Fibroblast of lung (primary cell): ENCODE results near the gene CRACR2B. TPM values are rescaled to one million over a fixed set of nuclear protein-coding genes. Genes with fewer than 3 reads are reported as not detected.

Experiments
- DNase-seq, 2 donors: peaks; one replicate each; pipeline versions ENCODE4 v3.0.0 to v3.0.0-alpha.2; 2010; ENCODE audit warnings: low read depth in 2 of 2
- H2AFZ ChIP-seq: 2 replicates; pipeline ENCODE4 v1.5.1; 2012; ENCODE audit warnings: low read length, control low read depth, inconsistent platforms
- H3K27ac ChIP-seq: 2 replicates; pipeline ENCODE4 v1.5.1; 2011; ENCODE audit warnings: low read length, control low read depth; ENCODE audit not compliant: insufficient read depth
- H3K27me3 ChIP-seq: 2 replicates; pipeline ENCODE4 v1.5.1; 2011; ENCODE audit warnings: mild to moderate bottlenecking, low read length; ENCODE audit not compliant: control insufficient read depth, insufficient read depth
- H3K36me3 ChIP-seq: 2 replicates; pipeline ENCODE4 v1.5.1; 2011; ENCODE audit warnings: low read length; ENCODE audit not compliant: control insufficient read depth, insufficient read depth
- H3K4me1 ChIP-seq: 2 replicates; pipeline ENCODE4 v1.5.1; 2011; ENCODE audit warnings: low read length; ENCODE audit not compliant: control insufficient read depth, insufficient read depth; ENCODE audit errors: extremely low read depth
- H3K4me2 ChIP-seq: 2 replicates; pipeline ENCODE4 v1.5.1; 2011; ENCODE audit warnings: low read length, control low read depth; ENCODE audit not compliant: insufficient read depth; ENCODE audit errors: extremely low read depth
- H3K4me3 ChIP-seq, 4 experiments: fragments of 200-600 bp in 1 of 4; sonication (generic) in 1 of 4; replicated peaks in 1 of 4; 2 replicates each; pipeline ENCODE4 v1.5.1; 2011 to 2016; ENCODE audit warnings: low read length in 4 of 4, low read depth in 3 of 4, mild to moderate bottlenecking in 3 of 4, control low read depth in 2 of 4, inconsistent platforms in 1 of 4, mixed read lengths in 1 of 4; ENCODE audit not compliant: insufficient read depth in 1 of 4; ENCODE audit errors: control extremely low read depth in 1 of 4
- H3K79me2 ChIP-seq: 2 replicates; pipeline ENCODE4 v1.5.1; 2012; ENCODE audit warnings: mild to moderate bottlenecking, low read length, inconsistent platforms; ENCODE audit not compliant: control insufficient read depth, insufficient read depth
- H3K9ac ChIP-seq: 2 replicates; pipeline ENCODE4 v1.5.1; 2011; ENCODE audit warnings: mild to moderate bottlenecking, low read length, control low read depth; ENCODE audit not compliant: insufficient read depth
- H3K9me3 ChIP-seq: 2 replicates; pipeline ENCODE4 v1.5.1; 2012; ENCODE audit warnings: low read depth, low read length; ENCODE audit not compliant: control insufficient read depth, insufficient read depth
- H4K20me1 ChIP-seq: 2 replicates; pipeline ENCODE4 v1.5.1; 2011; ENCODE audit warnings: low read length; ENCODE audit not compliant: control insufficient read depth, insufficient read depth; ENCODE audit errors: extremely low read depth
- CTCF ChIP-seq, 2 donors: IDR thresholded peaks in 1 of 2; conservative IDR thresholded peaks in 1 of 2; 1 replicate in 1 of 2; 2 replicates in 1 of 2; pipeline ENCODE4 v1.5.1; 2011 to 2012; ENCODE audit warnings: low read length in 2 of 2, control low read depth in 1 of 2, inconsistent platforms in 1 of 2, low read depth in 1 of 2, mild to moderate bottlenecking in 1 of 2
- EZH2 ChIP-seq: IDR thresholded peaks from 2 replicates; pipeline ENCODE4 v1.5.1; 2012; ENCODE audit warnings: low read length, control low read depth, mild to moderate bottlenecking; ENCODE audit errors: missing control alignments
- polyA plus RNA-seq, 2 donors: library from polyadenylated mRNA; depleted of rRNA in 1 of 2; stranded (reverse) in 1 of 2; unstranded in 1 of 2; fragments of >200 nt; gene quantifications; 2 replicates each; pipeline ENCODE4 v1.2.1, GENCODE V29; 2011 to 2012; ENCODE audit warnings: missing spikeins in 1 of 2
- total RNA-seq: library from RNA; depleted of rRNA; stranded (reverse); fragments of >200 nt; gene quantifications from 2 replicates; pipeline ENCODE4 v1.2.1, GENCODE V29; 2014

Gene CRACR2B
- total and polyA plus RNA-seq, 2 donors (not counting 1 experiment from before 2014, with no cell fraction given): 0.11 to 0.66 TPM

DNA sequence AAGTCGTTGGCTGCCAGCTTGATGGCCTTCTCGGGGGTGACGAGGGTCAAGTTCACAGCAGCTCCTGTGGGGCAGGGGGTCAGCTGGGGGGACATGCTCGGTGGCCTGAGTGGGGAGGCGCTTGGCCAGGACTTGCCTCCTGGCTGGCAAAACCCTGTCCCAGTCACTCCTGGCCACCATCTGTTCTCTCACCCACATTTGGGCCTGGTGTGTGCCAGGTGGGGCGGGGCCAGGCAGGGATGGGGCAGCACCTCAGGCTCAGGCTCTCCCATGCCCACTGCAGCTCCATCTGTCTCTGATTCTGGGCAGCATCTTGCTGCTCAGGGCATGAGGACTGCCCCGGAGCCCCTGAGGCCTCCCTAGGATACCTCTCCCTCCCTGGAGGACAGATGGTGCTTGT is 34.2 kb upstream of the CRACR2B start:
- peaks cover 13% of the 10 kb centered on the region for H3K36me3 ChIP-seq
- H3K79me2 ChIP-seq: peaks cover 17% of the 10 kb centered on the region
- H3K4me2 ChIP-seq: no peak overlapping the region
- no peaks in the 10 kb centered on the region for H4K20me1 ChIP-seq
- no peak overlapping the region for H3K27ac ChIP-seq
- H2AFZ ChIP-seq: no peak overlapping the region
- TF ChIP-seq CTCF (conservative IDR thresholded peaks at IDR 0.05 in 1 of 2, IDR thresholded peaks at IDR 0.05 in 1 of 2; ENCODE audit: low read depth in 1 of 2, low read length in 2 of 2) (no peak), EZH2 (no peak)
- H3K4me1 ChIP-seq: peaks cover 7% of the 10 kb centered on the region
- H3K27me3 ChIP-seq: no peaks in the 10 kb centered on the region
- H3K4me3 ChIP-seq: no peak overlapping the region
- no peak overlapping the region for H3K9ac ChIP-seq
- no peaks in the 10 kb centered on the region for H3K9me3 ChIP-seq
- DNase-seq: no peak

DNA sequence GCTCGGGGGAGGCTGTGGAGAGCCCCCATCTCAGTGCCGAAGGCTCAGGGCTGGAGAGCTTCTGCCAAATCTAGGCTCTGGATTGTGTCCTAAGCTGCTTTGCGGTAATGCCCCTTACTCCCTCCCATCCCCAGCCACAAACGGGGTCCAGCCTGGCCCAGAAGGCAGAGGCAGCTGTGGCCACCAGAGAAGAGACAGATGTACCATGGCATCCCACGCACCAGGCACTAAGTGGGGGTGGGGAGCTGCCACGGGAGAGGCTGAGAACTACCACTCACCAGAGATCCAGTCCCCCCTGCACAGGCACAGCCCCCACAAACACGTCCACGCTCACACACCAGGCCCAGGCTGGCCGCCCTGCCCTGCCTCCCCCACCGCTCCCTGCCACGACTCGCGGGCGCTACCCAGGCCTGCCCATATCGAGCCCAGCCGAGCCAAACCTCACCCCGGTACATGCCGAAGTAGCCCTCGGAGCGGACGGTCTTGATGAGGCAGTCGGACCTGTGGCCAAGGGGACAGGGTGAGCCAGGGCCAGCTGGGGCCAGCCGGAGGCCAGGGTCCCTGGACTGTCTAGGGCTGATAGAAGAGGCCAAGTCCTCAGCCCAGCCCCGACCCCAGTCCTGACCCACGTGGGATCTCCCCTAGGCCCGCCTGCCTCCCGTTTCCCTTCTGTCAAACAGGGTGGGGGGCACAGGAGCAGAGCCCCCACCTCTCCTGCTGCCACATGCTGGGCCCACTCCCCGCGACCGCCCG is 33.5 kb upstream of the CRACR2B start:
- DNase-seq: no peak
- TF ChIP-seq CTCF (conservative IDR thresholded peaks at IDR 0.05 in 1 of 2, IDR thresholded peaks at IDR 0.05 in 1 of 2; ENCODE audit: low read depth in 1 of 2, low read length in 2 of 2) (no peak), EZH2 (no peak)
- Histone ChIP-seq H3K36me3 (peaks cover 13% of the 10 kb centered on the region), H3K27ac (no peak overlapping the region), H3K9me3 (no peaks in the 10 kb centered on the region), H3K4me1 (peaks cover 7% of the 10 kb centered on the region), H3K4me2 (peak overlapping the region; percentile 64), H3K9ac (no peak overlapping the region), H3K27me3 (no peaks in the 10 kb centered on the region), H2AFZ (no peak overlapping the region), H3K79me2 (peaks cover 17% of the 10 kb centered on the region), H3K4me3 (no peak overlapping the region), H4K20me1 (no peaks in the 10 kb centered on the region)

GRCh38 chr11:794766-795633 is 32.7 kb upstream of the CRACR2B start:
- Histone ChIP-seq H3K27ac (peak overlapping the region; percentile 88), H4K20me1 (no peaks in the 10 kb centered on the region), H2AFZ (no peak overlapping the region), H3K27me3 (no peaks in the 10 kb centered on the region), H3K9ac (peak overlapping the region; percentile 37), H3K9me3 (no peaks in the 10 kb centered on the region), H3K4me3 (peak overlapping the region; percentile 56 to 80 (median 74)), H3K79me2 (peaks cover 17% of the 10 kb centered on the region), H3K4me2 (peak overlapping the region; percentile 88), H3K4me1 (peaks cover 7% of the 10 kb centered on the region), H3K36me3 (peaks cover 14% of the 10 kb centered on the region)
- no peak for DNase-seq
- no peak for TF ChIP-seq CTCF (conservative IDR thresholded peaks at IDR 0.05 in 1 of 2, IDR thresholded peaks at IDR 0.05 in 1 of 2; ENCODE audit: low read depth in 1 of 2, low read length in 2 of 2)
- no peak for TF ChIP-seq EZH2
